GM12872 (cell line): Measurements from ENCODE around the gene RELL1.
A peak's percentile ranks its signal among the peaks of the same experiment; 100 is the strongest.

ENCODE experiments used
- CTCF ChIP-seq: IDR thresholded peaks from 3 replicates; pipeline ENCODE4 v1.5.1; 2011; ENCODE audit warnings: low read depth, mild to moderate bottlenecking, low read length, moderate library complexity; ENCODE audit not compliant: insufficient read depth

The RELL1 gene

GRCh38 chr4:37604461-37604860 is 81.7 kb downstream of the RELL1 start:
- TF ChIP-seq CTCF: no peak

- TF ChIP-seq CTCF: no peak
Observed at GRCh38 chr4:37603711-37604110, 82.5 kb downstream of the RELL1 start.

GRCh38 chr4:37603070-37603468 is 83.1 kb downstream of the RELL1 start:
- TF ChIP-seq CTCF: peak; percentile 99

- TF ChIP-seq CTCF: no peak
Observed at GRCh38 chr4:37602454-37603069, 83.6 kb downstream of the RELL1 start.

GRCh38 chr4:37601531-37601930 is 84.6 kb downstream of the RELL1 start:
- no peak for TF ChIP-seq CTCF

GRCh38 chr4:37599092-37599790 is 86.9 kb downstream of the RELL1 start:
- TF ChIP-seq CTCF: no peak

GRCh38 chr4:37597034-37597433 is 89.1 kb downstream of the RELL1 start:
- no peak for TF ChIP-seq CTCF
